Right ventricle myocardium superior (tissue), 1 donor: ENCODE data around the gene LIM2. TPM values are rescaled to one million over a fixed set of nuclear protein-coding genes. Genes with fewer than 3 reads are reported as not detected.
"Not testable (repeated sequence)": the region's sequence is repeated elsewhere in the genome, so short reads cannot be mapped to it uniquely, and the experiment has no call there.

Experiments used
- ATAC-seq: fragments of 200-7000 bp; cut with Tn5 transposase; one replicate; pipeline ENCODE4 v1.9.1; 2020; ENCODE audit warnings: mild to moderate bottlenecking; ENCODE audit not compliant: poor library complexity
- DNase-seq: peaks from one replicate; pipeline ENCODE4 v3.0.0-alpha.2; 2020
- intact Hi-C: fragments of 100-400 bp; cut with DNase I; formaldehyde crosslinking; loops from one replicate; pipeline ENCODE4 v1.11.2; 2022
- total RNA-seq: library from RNA; stranded (reverse); fragmentation: NEBNext Ultra II Directional; extraction: Animal tissue kit (Norgen Biotek cat#: 25700); gene quantifications from one replicate; pipeline ENCODE4 v1.2.1, GENCODE V29; 2021
- donor health status: DM: no; HTN: yes; CAD: no; lungs with severe emphysema.

LIM2 gene
- total RNA-seq, 1 donor from 2014 or later, result not detected

DNA sequence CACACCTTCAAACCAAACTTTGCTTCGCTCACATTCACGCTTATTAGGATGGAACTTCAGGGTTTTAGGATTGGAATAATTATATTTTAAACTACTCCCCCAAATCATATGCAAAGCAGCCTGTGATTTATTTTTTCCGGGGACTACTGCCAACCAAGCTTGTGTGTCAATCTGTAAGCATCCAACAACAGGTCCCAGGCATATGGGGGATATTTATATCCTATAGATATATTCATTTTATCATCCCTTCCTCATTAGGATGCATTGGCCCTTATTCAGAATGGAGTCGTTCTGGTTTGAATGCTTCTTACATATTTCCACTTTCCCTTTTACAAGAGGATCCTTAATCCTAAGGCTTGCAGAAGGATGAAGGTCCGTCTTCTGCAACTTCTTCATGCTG, 11.5 kb upstream of the LIM2 start:
- ATAC-seq, result no peak
- intact Hi-C loops, result loop anchor here (10.0 kb wide), 1 partner anchor 256 kb away; no protein-coding TSS in a partner anchor
- DNase-seq, result no peak

GRCh38 chr19:51398096-51398704, 10.4 kb upstream of the LIM2 start:
- DNase-seq (no peak), ATAC-seq (no peak)
- intact Hi-C loops, result loop anchor here (10.0 kb wide), 1 partner anchor 257 kb away; no protein-coding TSS in a partner anchor

GRCh38 chr19:51397453-51397852, 9.7 kb upstream of the LIM2 start:
- DNase-seq, ATAC-seq: not testable (repeated sequence)
- intact Hi-C loops, result loop anchor here (10.0 kb wide), 1 partner anchor 257 kb away; no protein-coding TSS in a partner anchor

GRCh38 chr19:51396175-51396574, 8.4 kb upstream of the LIM2 start:
- DNase-seq, result no peak
- ATAC-seq, result no peak
- intact Hi-C loops, result loop anchor here (10.0 kb wide), 1 partner anchor 259 kb away; no protein-coding TSS in a partner anchor

- DNase-seq (peak; percentile 94), ATAC-seq (peak; percentile 98)
- intact Hi-C loops, result loop anchor here (10.0 kb wide), 1 partner anchor 261 kb away; no protein-coding TSS in a partner anchor
Observed at GRCh38 chr19:51394050-51394836, 6.5 kb upstream of the LIM2 start.

- no peak for DNase-seq
- intact Hi-C loops, result loop anchor here (10.0 kb wide), 1 partner anchor 262 kb away; no protein-coding TSS in a partner anchor
- no peak for ATAC-seq
Observed at GRCh38 chr19:51392701-51393100, 4.9 kb upstream of the LIM2 start.

DNA sequence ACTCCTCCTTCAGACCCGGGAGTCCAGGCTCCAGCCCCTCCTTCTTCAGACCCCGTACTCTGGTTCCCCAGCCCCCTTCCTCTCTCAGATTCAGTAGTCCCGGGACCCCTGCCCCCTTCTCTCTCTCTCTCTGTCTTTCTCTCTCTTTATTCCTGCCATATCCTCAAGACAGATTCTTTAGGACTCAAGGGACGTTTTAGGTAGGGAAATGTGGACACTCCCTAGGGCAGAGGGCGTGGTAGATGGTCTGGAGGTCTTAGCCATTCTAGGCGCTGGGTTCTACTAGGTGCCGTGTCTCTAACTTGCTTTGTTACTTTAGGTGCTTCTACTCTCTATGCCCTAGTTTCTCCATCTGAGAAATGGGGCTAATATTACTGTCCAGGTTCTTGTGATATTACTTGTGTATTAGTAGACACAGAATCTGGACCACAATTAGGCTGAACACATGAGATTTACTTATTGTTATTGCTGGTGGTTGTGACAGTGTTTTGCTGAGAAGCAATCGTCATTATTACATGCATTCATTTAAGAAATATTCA, 3.4 kb upstream of the LIM2 start:
- DNase-seq (no peak), ATAC-seq (no peak)
- intact Hi-C loops, result loop anchor here (10.0 kb wide), 1 partner anchor 264 kb away; no protein-coding TSS in a partner anchor

GRCh38 chr19:51389143-51389542, 1.4 kb upstream of the LIM2 start:
- ATAC-seq, result no peak
- intact Hi-C loops, result no loop called here
- no peak for DNase-seq

DNA sequence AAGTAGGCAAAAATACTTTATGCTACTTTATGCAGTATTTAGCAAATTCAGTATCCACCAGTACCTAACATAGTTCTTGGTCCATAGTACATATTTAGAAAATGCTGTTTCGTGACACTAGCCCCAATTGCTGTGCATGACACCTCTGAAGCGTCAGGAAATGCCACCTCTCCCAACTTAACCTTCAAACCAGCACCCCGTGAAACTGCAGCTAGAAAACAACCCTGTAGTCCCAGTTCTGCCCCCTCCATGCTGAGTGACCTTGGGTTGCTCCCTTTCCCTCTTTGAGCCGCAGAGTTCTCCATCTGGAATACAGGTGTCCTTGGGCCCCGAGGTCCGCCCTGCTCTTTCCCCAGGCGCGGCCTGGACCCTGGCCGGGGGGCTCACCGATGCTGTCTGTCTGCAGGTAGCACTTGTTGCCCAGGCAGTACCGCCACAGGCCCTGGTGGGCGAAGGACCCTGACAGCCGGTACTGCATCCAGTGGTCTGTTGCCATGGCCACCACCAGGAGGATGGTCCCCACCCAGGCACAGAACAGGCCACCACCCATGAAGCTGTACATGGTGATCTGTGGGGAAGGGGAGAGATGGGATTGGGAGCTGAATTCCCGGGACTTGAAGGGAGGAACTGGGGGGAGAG, 773 bp downstream of the LIM2 start:
- DNase-seq (no peak), ATAC-seq (no peak)
- intact Hi-C loops, result no loop called here

- ATAC-seq, result no peak
- DNase-seq, result peak; percentile 7
- intact Hi-C loops, result no loop called here
Observed at GRCh38 chr19:51382004-51382403, 5.8 kb downstream of the LIM2 start.

- ATAC-seq (no peak), DNase-seq (no peak)
- intact Hi-C loops, result no loop called here
Observed at GRCh38 chr19:51380379-51380778, 7.4 kb downstream of the LIM2 start.

DNA sequence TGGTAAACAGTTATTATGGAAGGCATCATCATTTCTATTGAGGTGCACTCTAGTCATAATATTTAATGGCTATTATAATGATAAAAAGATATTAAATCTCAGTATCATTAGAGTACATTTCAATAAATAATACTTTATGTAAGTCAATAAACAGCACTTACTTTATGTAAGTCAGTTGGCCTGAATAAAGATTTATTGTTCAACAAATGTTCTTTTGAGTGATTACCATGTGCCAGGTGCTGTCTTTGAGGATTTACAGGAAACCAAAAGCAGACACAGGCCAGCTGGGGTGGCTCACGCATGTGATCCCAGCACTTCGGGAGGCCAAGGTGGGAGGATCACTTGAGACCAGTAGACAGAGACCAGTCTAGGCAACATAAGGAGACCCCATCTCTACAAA, 10.4 kb downstream of the LIM2 start:
- intact Hi-C loops, result no loop called here
- no peak for DNase-seq
- no peak for ATAC-seq

DNA sequence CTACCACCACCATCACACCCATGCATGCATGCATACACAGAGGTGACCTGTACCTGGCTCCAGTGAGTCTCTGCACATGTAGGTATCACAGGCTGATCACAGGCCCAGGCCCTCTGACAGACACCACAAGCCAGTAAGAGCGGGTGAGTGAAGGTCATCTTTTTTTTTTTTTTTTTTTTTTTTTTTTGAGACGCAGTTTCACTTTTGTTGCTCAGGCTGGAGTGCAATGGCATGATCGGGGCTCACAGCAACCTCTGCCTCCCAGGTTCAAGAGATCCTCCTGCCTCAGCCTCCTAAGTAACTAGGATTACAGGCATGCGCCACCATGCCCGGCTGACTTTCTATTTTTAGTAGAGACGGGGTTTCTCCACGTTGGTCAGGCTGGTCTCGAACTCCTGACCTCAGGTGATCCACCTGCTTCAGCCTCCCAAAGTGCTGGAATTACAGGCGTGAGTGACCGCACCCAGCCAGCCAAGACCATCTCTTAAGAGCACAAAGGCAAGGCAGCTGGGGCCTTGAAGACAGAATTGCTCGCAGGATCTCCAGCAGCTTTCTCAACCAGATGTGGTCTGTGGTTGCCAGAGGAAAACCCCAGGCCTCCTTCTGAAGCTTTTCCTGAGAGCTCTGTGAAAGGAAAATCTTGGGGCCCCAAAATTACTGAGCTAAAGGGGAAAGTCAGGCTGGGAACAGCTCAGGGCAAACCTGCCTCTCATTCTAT, 12.1 kb downstream of the LIM2 start:
- DNase-seq, result peak; percentile 8
- ATAC-seq, result no peak
- intact Hi-C loops, result no loop called here

DNA sequence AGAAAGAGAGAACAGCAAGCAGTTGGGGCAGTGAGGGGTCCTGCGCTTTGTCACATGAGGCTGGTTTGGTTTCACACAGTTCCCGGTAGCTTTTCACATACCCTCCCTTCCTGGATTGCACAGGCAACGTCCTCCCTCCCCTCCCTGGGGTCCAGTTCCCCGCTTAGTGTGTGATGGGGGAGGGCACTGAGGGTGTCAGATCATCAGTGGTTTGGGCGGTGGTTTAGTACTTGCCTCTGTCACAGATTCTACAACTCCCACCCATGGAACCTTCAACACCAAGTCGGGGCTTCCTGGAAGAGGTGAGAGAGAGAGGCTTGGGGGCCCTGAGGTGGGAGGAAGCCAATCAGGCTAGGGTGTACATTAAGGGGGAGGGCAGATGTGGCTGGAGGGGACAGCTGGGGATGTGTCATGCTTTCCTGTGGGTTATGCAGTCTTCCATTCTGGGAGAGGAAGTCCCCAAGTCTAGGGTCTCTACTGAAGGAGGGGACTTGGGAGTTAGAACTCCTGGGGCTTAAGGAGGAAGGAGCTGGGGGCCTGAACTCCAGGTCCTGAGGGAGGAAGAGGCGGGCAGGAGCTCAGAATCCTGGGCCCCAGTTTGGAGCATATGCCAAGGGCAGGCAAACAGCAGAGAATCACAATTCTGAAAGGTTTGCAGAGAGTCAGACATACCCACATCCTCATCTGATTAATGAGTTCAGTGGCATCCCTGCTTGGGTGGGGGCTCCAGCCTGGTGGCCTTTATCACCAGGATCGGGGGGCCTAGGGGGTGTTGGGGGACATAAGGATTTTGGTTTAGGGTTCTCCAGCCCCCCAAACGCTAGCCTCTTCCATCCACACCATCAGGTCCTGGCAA, 14.9 kb downstream of the LIM2 start, which contains the start of gene NKG7:
Gene NKG7 (minus strand): TSS at position 6 of the 856 bp plus-strand sequence. CDS start 119 bp downstream, outside the sequence.
- intact Hi-C loops, result no loop called here
- no peak for ATAC-seq
- DNase-seq, result peak; percentile 31

DNA sequence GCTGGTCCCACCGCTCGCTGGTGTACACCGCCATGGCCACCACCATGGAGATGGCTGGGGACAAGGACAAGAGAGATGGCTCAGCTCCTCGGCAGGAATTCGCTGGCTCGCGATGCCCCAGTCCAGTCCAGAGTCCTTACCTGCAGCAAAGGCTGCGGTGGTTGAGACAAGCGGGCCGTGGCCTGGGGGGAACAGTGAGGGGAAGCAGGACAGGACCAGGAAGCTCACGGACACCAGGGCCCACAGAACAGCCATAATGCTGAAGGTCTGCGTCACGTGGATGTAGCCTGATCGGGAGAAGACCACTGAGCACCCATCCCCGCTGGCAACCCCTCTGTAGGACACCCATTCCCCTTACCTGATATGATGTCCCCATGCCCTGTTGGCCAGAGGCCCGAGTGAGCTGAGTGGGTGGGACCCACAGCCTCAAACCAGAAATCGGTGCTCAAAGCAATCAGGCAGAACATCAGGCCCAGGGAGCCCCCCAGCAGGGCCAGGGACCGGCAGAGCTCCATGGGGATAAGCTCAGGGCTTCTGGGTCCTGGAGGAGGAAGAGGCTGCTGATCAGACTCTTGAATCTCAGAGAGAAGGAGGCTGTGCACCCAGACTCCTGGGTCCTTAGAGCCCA, 15.6 kb downstream of the LIM2 start:
- intact Hi-C loops, result no loop called here
- DNase-seq (peak; percentile 33), ATAC-seq (no peak)

DNA sequence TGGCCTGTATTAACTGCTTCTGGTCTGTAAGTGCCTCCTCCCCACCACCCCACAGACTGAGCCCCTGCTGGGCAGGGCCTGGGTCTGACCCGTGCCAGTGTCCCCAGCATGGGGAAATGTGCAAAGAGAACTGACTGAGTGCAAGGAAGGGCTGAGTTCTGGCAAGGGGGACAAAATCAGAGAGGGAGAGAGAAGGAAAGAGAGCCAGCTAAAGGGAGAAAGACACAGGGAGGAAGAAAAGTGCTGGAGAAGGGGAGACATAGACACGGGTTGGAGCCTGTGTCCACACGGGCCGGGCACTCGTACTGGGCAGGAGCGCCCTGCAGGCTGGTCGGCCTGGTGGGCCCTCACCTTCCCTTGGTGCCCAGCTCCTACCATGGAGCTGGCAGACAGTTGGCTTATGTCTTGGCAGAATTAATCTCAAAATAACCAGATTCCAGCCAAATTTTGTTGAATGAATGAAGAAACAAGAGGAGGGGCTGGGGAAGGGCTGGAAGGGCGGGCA, 16.5 kb downstream of the LIM2 start:
- no peak for ATAC-seq
- intact Hi-C loops, result no loop called here
- peak; percentile 11 for DNase-seq

- ATAC-seq, result no peak
- intact Hi-C loops, result no loop called here
- peak; percentile 9 for DNase-seq
Observed at GRCh38 chr19:51370230-51370629, 17.5 kb downstream of the LIM2 start.
